Small intestine (tissue), 7 donors: ENCODE measurements around the gene CD19. TPM values are rescaled to one million over a fixed set of nuclear protein-coding genes. Genes with fewer than 3 reads are reported as not detected.
A peak's percentile ranks its signal among the peaks of the same experiment; 100 is the strongest.

Experiments
- DNase-seq, 2 donors: peaks; one replicate each; pipeline versions ENCODE4 v3.0.0 to v3.0.0-alpha.2; 2013
- FAIRE-seq: peaks from 2 replicates; lab custom pipeline; 2012; peaks lifted over from hg19 to GRCh38; lab: Jason Lieb, UNC
- H3K27ac ChIP-seq, 3 donors: one replicate each; pipeline ENCODE4 v1.5.1; 2013; ENCODE audit warnings: low read length in 2 of 3, mild to moderate bottlenecking in 2 of 3, control low read depth in 1 of 3, inconsistent platforms in 1 of 3, low read depth in 1 of 3, moderate library complexity in 1 of 3
- H3K27me3 ChIP-seq, 3 donors: one replicate each; pipeline ENCODE4 v1.6.1; 2013; ENCODE audit warnings: low read length in 3 of 3, inconsistent platforms in 1 of 3; ENCODE audit not compliant: control insufficient read depth in 3 of 3, insufficient read depth in 3 of 3
- H3K36me3 ChIP-seq, 3 donors: one replicate each; pipeline ENCODE4 v1.6.1; 2013; ENCODE audit warnings: low read length in 3 of 3, inconsistent platforms in 1 of 3, low read depth in 1 of 3, mild to moderate bottlenecking in 1 of 3, moderate library complexity in 1 of 3; ENCODE audit not compliant: control insufficient read depth in 3 of 3, insufficient read depth in 2 of 3
- H3K4me1 ChIP-seq, 3 donors: one replicate each; pipeline ENCODE4 v1.6.1; 2013; ENCODE audit warnings: low read length in 2 of 3, inconsistent platforms in 1 of 3, low read depth in 1 of 3, mild to moderate bottlenecking in 1 of 3, moderate library complexity in 1 of 3; ENCODE audit not compliant: control insufficient read depth in 3 of 3, insufficient read depth in 2 of 3
- H3K4me3 ChIP-seq, 3 donors: one replicate each; pipeline ENCODE4 v1.5.1; 2013; ENCODE audit warnings: low read length in 3 of 3, control low read depth in 1 of 3, inconsistent platforms in 1 of 3, low read depth in 1 of 3, mild to moderate bottlenecking in 1 of 3, moderate library complexity in 1 of 3
- H3K9me3 ChIP-seq, 2 donors: one replicate each; pipeline ENCODE4 v1.6.1; 2013; ENCODE audit warnings: low read depth in 1 of 2, low read length in 1 of 2; ENCODE audit not compliant: control insufficient read depth in 2 of 2, insufficient read depth in 1 of 2
- WGBS, 3 donors: extraction: QIAGEN DNeasy Blood & Tissue Kit; methylation state at CpG; one replicate each; pipeline ENCODE4 v1.1.7; 2013; 5-methylcytosine and 5-hydroxymethylcytosine counted together
- polyA plus RNA-seq, 4 donors: library from polyadenylated mRNA; stranded (reverse) in 3 of 4; unstranded in 1 of 4; fragments of 200-250 nt in 3 of 4; fragments of 120-200 nt in 1 of 4; gene quantifications; one replicate each; pipeline versions ENCODE4 v1.2.1 to v1.2.3, GENCODE V29; 2013
- donor health status: healthy with polysubstance abuse.
- donor health status: control.
- donor health status: control.
- donor health status: Bipolar disorder and iron deficiency.
- donor health status: healthy.

CD19 gene
- polyA plus RNA-seq, 4 donors, result 0.81 to 2.4 (median 1.1) TPM; not detected in 1

- FAIRE-seq (no peak), DNase-seq (no peak)
- H3K4me1 ChIP-seq, result no peaks in the 10 kb centered on the region
- peaks cover 2 to 60% (median 4%) of the 10 kb centered on the region in 3 donors for H3K36me3 ChIP-seq
- WGBS, 3 donors, result 52 to 72% (median 66%) methylated on average over 9 to 11 of the region's 11 CpGs
- H3K9me3 ChIP-seq, result no peaks in the 10 kb centered on the region
- no peak overlapping the region for H3K4me3 ChIP-seq
- H3K27me3 ChIP-seq, result no peaks in the 10 kb centered on the region
- H3K27ac ChIP-seq, result no peak overlapping the region
Measured at GRCh38 chr16:28902909-28903308, 28.9 kb upstream of the CD19 start.

GRCh38 chr16:28903344-28904042 is 28.3 kb upstream of the CD19 start:
- no peak overlapping the region for H3K27ac ChIP-seq
- peaks cover 5 to 61% (median 6%) of the 10 kb centered on the region in 3 donors for H3K36me3 ChIP-seq
- no peak for FAIRE-seq
- H3K9me3 ChIP-seq, result no peaks in the 10 kb centered on the region
- H3K4me1 ChIP-seq, result no peaks in the 10 kb centered on the region
- no peak overlapping the region for H3K4me3 ChIP-seq
- DNase-seq, result no peak
- no peaks in the 10 kb centered on the region for H3K27me3 ChIP-seq
- 83 to 85% (median 84%) methylated on average over 20 to 29 of the region's 29 CpGs for WGBS, 3 donors

DNA sequence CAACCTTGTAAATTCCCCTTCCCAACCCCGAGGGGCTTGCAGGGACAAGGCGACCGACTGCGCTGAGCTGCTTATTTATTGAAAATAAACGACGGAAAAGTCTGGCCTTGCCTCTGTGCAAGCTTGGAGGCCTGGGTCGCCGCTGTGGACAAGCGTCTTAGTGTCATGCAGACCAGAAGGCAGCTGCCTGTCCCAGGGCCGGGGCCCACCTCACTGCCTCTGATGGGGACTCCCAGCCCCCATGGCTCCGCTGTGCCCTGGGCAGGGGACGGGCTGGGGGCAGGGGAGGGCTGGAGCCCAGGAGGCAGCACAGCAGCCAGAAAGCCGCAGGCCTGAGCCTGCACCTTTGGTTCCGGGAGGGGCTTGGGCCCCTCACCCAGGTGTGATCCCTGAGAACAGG is 27.4 kb upstream of the CD19 start:
- no peaks in the 10 kb centered on the region for H3K27me3 ChIP-seq
- no peak overlapping the region for H3K4me3 ChIP-seq
- no peak for DNase-seq
- no peaks in the 10 kb centered on the region for H3K4me1 ChIP-seq
- WGBS, 3 donors, result 87 to 94% (median 91%) methylated on average over 12 to 14 of the region's 14 CpGs
- no peaks in the 10 kb centered on the region for H3K9me3 ChIP-seq
- H3K36me3 ChIP-seq, result peaks cover 8 to 66% (median 10%) of the 10 kb centered on the region in 3 donors
- no peak overlapping the region for H3K27ac ChIP-seq
- FAIRE-seq, result no peak

DNA sequence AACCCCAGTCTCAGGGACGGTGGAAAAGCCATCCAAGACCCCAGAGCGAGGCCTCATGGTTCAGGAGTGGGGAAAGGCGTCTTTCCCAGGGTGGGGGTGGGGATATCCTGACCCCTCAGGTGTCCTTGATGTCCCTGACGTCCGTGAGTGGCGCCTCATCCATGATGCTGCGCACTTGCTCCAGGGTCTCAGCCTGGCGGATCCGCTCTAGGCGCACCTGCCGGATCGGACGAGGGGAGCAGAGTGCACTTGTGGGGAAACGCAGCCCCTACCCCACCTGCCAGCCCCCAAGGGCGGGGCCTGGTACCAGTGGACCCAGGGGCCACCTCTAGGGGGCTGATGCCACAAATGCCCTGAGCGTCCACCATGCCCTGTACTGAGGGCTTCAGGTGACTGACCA is 26.9 kb upstream of the CD19 start:
- no peak for FAIRE-seq
- peaks cover 8 to 69% (median 11%) of the 10 kb centered on the region in 3 donors for H3K36me3 ChIP-seq

GRCh38 chr16:28905229-28905754 is 26.5 kb upstream of the CD19 start:
- 89 to 96% (median 91%) methylated on average over 8 to 9 of the region's 9 CpGs for WGBS, 3 donors
- Histone ChIP-seq H3K9me3 (no peaks in the 10 kb centered on the region), H3K36me3 (peaks cover 8 to 72% (median 11%) of the 10 kb centered on the region in 3 donors), H3K4me3 (no peak overlapping the region), H3K27ac (no peak overlapping the region), H3K4me1 (peaks cover 0 to 4% (median 0%) of the 10 kb centered on the region in 3 donors), H3K27me3 (no peaks in the 10 kb centered on the region)
- no peak for DNase-seq
- FAIRE-seq, result no peak

More for the DNA sequence above, 26.9 kb upstream of the CD19 start:
- Histone ChIP-seq H3K27me3 (no peaks in the 10 kb centered on the region), H3K9me3 (no peaks in the 10 kb centered on the region), H3K4me1 (peaks cover 0 to under 1% (median 0%) of the 10 kb centered on the region in 3 donors), H3K27ac (no peak overlapping the region), H3K4me3 (no peak overlapping the region)
- no peak for DNase-seq
- WGBS, 3 donors, result 93 to 96% (median 94%) methylated on average over 15 to 16 of the region's 16 CpGs

DNA sequence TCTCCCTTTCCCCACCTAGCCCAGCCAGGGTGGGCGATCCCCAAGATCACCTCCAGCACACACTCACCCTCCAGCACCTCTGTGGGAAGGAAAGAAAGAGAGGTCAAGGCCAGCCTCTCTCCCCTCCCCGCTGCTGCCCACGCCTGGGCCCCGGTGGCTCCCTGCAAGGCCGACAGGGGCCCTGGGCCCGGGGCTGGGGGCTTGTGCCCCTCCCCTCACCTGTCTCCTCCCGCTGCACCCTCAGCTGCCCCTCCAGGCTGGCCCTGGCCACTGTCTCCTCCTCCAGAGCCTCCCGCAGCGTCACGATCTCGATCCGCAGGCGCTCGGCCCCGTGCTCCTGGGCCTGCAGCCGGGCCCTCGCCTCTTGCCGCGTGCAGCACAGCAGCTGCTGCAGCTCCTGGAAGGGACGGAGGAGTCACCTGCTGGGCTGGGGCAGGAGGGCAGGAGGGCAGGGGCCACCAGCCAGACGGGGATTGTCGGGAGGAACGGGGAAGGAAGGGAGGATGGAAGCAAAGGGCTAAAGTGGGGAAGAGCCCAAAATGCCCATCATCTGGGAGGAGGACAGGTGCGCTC is 25.9 kb upstream of the CD19 start:
- no peaks in the 10 kb centered on the region for H3K9me3 ChIP-seq
- DNase-seq (no peak), FAIRE-seq (no peak)
- H3K27ac ChIP-seq, result no peak overlapping the region
- H3K36me3 ChIP-seq, result peaks cover 8 to 73% (median 11%) of the 10 kb centered on the region in 3 donors
- no peak overlapping the region for H3K4me3 ChIP-seq
- H3K4me1 ChIP-seq, result peaks cover 0 to 10% (median 0%) of the 10 kb centered on the region in 3 donors
- 83 to 89% (median 85%) methylated on average over 20 to 24 of the region's 24 CpGs for WGBS, 3 donors
- no peaks in the 10 kb centered on the region for H3K27me3 ChIP-seq

- Histone ChIP-seq H3K4me1 (peaks cover 0 to 12% (median 0%) of the 10 kb centered on the region in 3 donors), H3K4me3 (no peak overlapping the region), H3K9me3 (no peaks in the 10 kb centered on the region), H3K27me3 (no peaks in the 10 kb centered on the region), H3K36me3 (peaks cover 8 to 89% (median 21%) of the 10 kb centered on the region in 3 donors), H3K27ac (peak overlapping the region in 2 of 3 donors; percentile 44 to 80)
- DNase-seq (peak; percentile 65 to 85), FAIRE-seq (no peak)
- 19 to 62% (median 37%) methylated on average over 19 of the region's 19 CpGs for WGBS, 3 donors
Measured at GRCh38 chr16:28910086-28911031, 21.4 kb upstream of the CD19 start.

DNA sequence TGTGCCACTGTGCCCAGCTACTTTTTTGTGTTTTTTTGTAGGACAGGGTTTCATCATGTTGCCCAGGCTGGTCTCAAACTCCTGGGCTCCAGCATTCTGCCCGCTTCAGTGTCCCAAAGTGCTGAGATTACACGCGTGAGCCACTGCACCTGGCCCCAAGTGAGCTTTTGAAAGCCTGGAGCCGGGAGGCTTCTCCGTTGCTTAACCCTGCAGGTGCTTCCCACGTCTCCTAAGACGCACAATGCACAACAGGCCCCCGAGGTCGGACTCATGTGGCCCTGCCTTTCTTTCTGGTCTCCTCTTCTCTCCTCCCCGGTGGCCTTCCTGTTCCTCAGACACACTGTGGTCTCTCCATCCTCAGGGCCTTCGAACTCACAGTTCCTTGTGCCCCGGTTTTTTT is 19.2 kb upstream of the CD19 start:
- peaks cover 0 to 12% (median 0%) of the 10 kb centered on the region in 3 donors for H3K4me1 ChIP-seq
- peaks cover 6 to 89% (median 21%) of the 10 kb centered on the region in 3 donors for H3K36me3 ChIP-seq
- 72 to 85% (median 82%) methylated on average over 12 of the region's 12 CpGs for WGBS, 3 donors
- no peaks in the 10 kb centered on the region for H3K9me3 ChIP-seq
- DNase-seq (no peak), FAIRE-seq (no peak)
- no peak overlapping the region for H3K4me3 ChIP-seq
- H3K27ac ChIP-seq, result no peak overlapping the region
- H3K27me3 ChIP-seq, result no peaks in the 10 kb centered on the region
